Measurements from ENCODE around the gene SRSF6. TPM values are rescaled to one million over a fixed set of nuclear protein-coding genes. Genes with fewer than 3 reads are reported as not detected.

The SRSF6 gene
- total and polyA plus RNA-seq, 2 of the 4 experiments (the other 2 are of a cell fraction): 72.4 to 134 TPM

DNA sequence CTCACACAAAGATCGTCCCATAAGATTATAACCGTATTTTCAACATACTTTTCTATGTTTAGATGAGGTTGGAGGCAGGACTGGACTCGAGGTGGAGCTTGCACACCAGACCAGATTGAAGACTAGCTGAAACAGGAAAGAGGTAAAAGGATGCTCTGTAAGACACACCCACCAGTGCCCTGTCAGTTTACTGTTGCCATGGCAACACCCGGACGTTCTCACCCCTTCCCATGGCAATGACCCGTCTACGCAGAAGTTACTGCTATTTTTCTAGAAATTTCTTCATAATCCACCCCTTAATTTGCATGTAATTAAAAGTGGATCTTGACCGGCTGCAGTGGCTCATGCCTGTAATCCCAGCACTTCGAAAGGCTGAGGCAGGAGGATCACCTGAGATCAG is 13.6 kb upstream of the SRSF6 start:
- Histone ChIP-seq H4K20me1 (ENCODE audit: insufficient read depth, low read length) (no peaks in the 10 kb centered on the region), H2BK20ac (ENCODE audit: low read depth, low read length) (no peak overlapping the region), H3K9me3 (ENCODE audit: control insufficient read depth, insufficient read depth, low read length) (no peaks in the 10 kb centered on the region), H4K8ac (ENCODE audit: low read depth in 2 of 2, low read length in 2 of 2) (no peak overlapping the region), H3K23ac (ENCODE audit: low read depth, low read length) (no peak overlapping the region), H2AFZ (replicated peaks; ENCODE audit: low read length, poor library complexity) (no peak overlapping the region), H2BK15ac (ENCODE audit: low read depth, low read length) (no peak overlapping the region), H3K9me1 (ENCODE audit: insufficient read depth, low read length) (no peaks in the 10 kb centered on the region), H3K4me1 (ENCODE audit: control insufficient read depth, insufficient read depth, low read length) (no peaks in the 10 kb centered on the region), H3K79me1 (ENCODE audit: low read depth in 1 of 2, low read length in 2 of 2) (no peaks in the 10 kb centered on the region), H2AK9ac (replicated peaks; ENCODE audit: low read depth, low read length, poor library complexity) (no peak overlapping the region), H2BK120ac (ENCODE audit: low read depth, low read length) (no peak overlapping the region), H3K4ac (ENCODE audit: low read depth, low read length) (no peak overlapping the region), H3K56ac (ENCODE audit: extremely low read depth, insufficient read depth, low read length) (no peak overlapping the region), H3K4me2 (ENCODE audit: low read depth, low read length) (no peak overlapping the region), H3K4me3 (ENCODE audit: insufficient read depth, low read depth, low read length) (no peak overlapping the region), H3K36me3 (ENCODE audit: control insufficient read depth, insufficient read depth, low read length) (no peaks in the 10 kb centered on the region), H3K9ac (ENCODE audit: low read depth, low read length) (no peak overlapping the region), H4K5ac (ENCODE audit: low read depth, low read length) (no peak overlapping the region), H3K18ac (ENCODE audit: low read depth, low read length) (no peak overlapping the region), H3K14ac (replicated peaks; ENCODE audit: low read depth, low read length) (no peak overlapping the region), H3K27ac (ENCODE audit: insufficient read depth, low read length) (no peak overlapping the region), H4K91ac (ENCODE audit: insufficient read depth, low read depth, low read length) (no peak overlapping the region), H2AK5ac (ENCODE audit: low read depth, low read length) (no peak overlapping the region), H3K27me3 (ENCODE audit: control insufficient read depth, insufficient read depth, low read length) (peaks cover 2% of the 10 kb centered on the region), H2BK5ac (ENCODE audit: low read depth, low read length, poor library complexity, severe bottlenecking) (no peak overlapping the region)
- no TSS peak for BruUV-seq (replicated peaks)
- intact Hi-C loops (cut with micrococcal nuclease): no loop called here
- ChIA-PET POLR2A (ENCODE audit: unreplicated experiment) (no interaction called here), CTCF (no interaction called here)
- WGBS, 2 experiments (ENCODE audit: extremely low coverage in 2 of 2, insufficient read length in 1 of 2): 100% methylated on average over 1 of the region's 9 CpGs; no CpG with 5 or more reads in 1 of the 2 experiments
- no peak for TF ChIP-seq SMC3 (IDR thresholded peaks at IDR 0.05; ENCODE audit: low read depth, low read length)
- no peak for TF ChIP-seq CHD1 (IDR thresholded peaks at IDR 0.05; ENCODE audit: low read depth, low read length)
- dilution Hi-C loops (cut with HindIII; ENCODE audit: low sequenced_read_pairs, unreplicated experiment): no loop called here
- ATAC-seq (ENCODE audit: low read depth) (no peak), DNase-seq (no peak)
- in situ Hi-C loops (cut with MboI; ENCODE audit: low sequenced_read_pairs): no loop called here
